ENCODE data around the gene PHC2.

DNA sequence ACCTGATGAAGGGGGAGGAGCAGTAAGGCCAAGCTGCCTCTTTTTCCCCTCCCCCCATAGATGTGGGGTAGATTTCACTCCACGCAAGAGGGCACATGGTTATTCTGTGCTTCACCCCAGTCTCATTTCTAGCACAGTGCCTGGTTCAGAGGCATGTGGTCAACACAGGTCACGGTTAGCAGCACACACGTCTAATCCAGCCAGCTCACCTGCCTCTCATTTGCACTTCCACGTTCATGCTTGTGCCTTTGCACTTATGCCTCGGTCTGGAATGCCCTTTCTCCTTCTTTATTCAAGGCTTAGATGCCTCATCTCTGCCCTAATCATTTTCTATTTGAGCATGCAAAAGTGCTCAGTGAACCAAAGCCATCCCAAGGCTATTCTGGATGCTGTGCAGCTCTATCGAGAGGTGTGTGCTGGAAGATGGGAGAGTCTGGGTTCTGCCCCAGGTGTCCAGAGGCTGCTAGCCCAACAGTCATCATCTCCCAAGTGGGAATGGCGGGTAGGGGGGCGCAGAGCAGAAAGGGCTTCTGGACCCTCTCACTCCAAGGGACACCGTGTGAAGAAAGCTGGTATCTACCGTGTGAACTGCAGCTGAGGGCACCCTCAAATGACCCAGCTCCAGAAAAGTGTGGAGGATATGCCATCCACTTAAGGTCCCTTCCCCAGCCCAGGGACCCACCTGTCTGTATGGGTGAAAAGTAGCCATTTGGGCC is 107.9 kb downstream of the PHC2 start:
- TF ChIP-seq, protein P1, sequence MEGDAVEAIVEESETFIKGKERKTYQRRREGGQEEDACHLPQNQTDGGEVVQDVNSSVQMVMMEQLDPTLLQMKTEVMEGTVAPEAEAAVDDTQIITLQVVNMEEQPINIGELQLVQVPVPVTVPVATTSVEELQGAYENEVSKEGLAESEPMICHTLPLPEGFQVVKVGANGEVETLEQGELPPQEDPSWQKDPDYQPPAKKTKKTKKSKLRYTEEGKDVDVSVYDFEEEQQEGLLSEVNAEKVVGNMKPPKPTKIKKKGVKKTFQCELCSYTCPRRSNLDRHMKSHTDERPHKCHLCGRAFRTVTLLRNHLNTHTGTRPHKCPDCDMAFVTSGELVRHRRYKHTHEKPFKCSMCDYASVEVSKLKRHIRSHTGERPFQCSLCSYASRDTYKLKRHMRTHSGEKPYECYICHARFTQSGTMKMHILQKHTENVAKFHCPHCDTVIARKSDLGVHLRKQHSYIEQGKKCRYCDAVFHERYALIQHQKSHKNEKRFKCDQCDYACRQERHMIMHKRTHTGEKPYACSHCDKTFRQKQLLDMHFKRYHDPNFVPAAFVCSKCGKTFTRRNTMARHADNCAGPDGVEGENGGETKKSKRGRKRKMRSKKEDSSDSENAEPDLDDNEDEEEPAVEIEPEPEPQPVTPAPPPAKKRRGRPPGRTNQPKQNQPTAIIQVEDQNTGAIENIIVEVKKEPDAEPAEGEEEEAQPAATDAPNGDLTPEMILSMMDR (conservative IDR thresholded peaks at IDR 0.05; ENCODE audit: low read length) = no peak
- TF ChIP-seq EZH2phosphoT487 (IDR thresholded peaks at IDR 0.05; ENCODE audit: borderline replicate concordance) = no peak
